Kidney capillary endothelial cell (primary cell): ENCODE measurements around the gene HNRNPF.
A peak's percentile ranks its signal among the peaks of the same experiment; 100 is the strongest.
"Not testable (repeated sequence)": the region's sequence is repeated elsewhere in the genome, so short reads cannot be mapped to it uniquely, and the experiment has no call there.

Experiments
- DNase-seq: peaks from one replicate; pipeline ENCODE4 v3.0.0-alpha.2; 2018; ENCODE audit warnings: low spot score

Gene HNRNPF

DNA sequence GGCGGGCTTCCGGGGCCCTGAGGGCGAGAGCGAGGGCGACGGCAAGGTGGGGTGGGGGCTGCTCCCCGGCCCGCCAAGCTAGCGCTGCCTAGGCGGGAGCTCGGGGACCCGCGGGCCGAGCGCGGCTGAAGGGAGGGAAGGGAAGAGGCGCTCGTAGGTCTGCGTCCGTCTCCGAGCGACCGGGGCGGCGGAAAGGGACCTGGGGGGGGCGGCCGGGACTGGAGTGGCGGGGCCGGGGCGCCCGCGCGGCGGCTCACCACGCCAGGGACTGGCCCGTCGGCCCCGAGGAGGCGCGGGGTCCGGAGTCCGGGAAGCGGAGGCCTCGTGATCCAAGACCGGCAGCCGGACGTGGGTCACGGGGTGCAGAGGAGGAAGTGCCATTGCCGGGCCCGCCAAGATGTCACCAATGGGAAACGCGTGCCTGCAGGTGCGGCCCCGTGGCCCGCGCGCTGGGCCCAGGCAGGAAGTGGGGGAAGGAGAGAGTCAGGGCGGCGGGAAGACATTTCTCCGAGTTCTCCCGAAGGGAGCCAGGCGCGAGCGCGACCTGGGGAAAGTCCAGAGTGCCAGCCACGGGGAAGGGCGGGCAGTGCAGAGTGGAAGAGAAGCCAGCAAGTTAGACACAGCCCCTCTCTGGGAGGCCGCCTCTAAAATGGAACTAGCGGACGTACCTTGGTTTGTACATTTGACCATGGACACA is 11.9 kb downstream of the HNRNPF start:
- peak; percentile 89 for DNase-seq

DNA sequence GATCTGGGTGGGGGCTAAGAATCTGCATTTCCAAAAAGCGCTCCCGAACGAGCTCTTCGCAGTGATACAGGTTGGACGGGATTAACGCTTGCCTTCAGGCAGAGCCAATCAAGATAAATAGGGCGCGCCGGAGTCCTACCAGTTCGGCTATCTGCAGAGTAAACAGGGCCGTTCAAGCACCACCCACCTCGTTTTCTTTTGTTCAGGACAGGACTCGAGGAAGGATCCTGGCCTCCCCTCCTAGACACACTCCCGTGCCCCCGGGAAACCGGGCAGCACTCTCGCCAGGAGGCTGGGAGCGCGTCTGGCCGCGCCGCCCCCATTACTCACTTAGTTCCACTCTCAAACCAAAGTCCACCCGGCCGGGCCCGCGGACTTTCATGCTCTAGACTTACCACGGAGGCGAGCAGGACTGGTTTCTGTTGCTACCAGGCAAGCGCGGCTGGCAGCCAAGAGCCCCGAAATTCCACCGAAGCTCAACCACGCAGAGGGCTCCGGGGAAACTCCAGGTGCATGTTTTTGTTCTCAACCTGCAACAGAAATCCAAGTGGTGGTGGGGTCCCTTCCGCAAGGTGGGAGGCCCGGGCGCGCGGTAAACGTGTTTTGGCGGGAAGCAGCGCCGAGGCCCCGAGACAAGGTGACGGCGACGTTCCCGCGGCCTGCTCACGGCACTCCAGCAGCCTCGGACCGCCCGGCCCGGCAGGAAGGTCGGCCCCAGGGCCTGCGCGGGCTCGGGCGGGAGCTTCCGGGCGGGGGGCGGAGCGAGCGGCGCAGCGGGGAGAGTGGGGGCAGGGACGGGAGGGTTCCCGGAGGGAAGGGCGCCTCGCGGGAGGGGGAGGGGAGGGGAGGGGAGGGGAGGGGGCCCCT is 12.7 kb downstream of the HNRNPF start:
- DNase-seq = peak; percentile 42

DNA sequence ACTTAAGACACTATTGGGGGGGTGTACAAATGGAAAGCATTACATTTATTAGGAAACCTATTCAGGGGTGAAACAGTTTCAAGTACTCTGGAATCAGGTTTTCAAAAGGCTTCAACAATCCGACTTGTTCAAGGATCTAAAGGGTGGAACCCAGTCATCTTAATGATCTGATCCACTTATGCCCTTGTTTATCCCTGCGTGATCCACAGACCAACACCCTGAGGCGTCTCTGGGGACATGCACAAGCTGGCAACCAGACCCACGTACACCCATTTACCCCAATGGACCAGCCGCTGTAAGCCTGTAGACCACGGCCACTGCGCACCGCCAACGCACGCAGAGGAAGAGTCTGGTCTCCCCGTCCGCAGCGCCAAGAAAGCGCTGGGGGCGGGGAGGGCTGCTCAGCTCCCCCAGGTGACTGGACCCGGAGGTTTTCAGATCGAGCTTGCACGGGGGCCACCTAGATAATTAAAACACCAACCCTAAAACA is 13.4 kb downstream of the HNRNPF start:
- DNase-seq = peak; percentile 29

DNA sequence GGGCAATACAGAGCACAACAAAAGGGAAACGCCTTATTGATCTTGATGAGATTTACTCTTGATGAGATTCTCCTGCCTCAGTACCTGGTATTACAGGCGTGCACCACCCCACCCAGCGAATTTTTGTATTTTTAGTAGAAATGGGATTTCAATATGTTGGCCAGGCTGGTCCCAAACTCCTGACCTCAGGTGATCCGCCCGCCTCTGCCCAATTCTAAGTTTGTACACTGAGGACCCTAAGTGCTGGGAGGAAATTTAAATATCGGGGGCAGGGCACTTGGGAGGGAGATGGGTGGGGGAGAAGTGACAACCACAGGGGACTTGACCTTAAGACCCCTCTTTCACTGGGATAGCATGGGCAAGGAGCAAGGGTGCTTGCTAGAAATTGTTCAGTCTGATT is 14.1 kb downstream of the HNRNPF start:
- no peak for DNase-seq

DNA sequence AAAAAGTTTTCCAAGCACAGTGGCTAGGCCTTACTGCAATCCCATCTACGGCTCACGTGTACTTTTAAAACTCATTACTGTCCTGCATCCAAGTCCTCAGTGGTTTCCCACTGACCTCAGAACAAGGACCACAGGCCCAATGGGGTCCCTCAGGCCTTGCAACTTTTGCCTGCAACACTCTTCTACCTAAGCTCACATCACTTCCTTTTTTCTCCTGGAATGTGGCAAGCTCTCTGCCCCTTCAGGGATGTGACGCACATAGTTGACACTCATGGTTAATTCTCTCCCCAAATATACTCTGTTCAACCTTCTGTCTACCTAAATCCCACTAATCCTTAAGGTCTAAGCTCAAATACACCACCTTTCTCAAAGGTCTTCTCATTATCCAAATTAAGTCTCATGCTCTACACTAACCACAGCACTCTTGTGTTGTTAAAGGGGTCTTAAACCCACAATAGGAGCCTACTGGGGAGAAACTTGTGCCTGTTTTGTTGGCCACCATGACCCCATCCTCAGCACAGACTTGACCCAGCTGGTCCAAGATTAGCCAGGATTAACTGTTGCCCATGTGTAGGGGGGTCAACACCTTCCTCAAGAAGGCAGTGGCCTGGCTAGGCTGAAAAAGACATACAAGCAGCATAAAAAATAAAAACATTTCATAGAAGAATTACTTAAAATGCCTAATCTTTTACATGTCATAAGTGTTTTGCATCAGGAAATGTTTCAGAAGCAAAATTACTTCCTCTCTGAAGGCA is 15.2 kb downstream of the HNRNPF start:
- no peak for DNase-seq

DNA sequence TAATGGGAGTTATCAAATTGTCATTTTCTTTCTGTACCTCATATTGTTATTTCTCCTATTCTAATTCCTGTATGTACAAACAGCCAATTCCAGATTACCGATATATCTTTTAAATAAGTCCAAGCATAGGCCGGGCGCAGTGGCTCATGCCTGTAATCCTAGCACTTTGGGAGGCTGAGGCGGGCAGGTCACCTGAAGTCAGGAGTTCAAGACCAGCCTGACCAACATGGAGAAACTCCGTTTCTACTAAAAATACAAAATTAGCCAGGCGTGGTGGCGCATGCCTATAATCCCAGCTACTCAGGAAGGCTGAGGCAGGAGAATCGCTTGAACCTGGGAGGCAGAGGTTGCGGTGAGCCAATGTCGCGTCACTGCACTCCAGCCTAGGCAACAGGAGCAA is 15.8 kb downstream of the HNRNPF start:
- not testable (repeated sequence) for DNase-seq

DNA sequence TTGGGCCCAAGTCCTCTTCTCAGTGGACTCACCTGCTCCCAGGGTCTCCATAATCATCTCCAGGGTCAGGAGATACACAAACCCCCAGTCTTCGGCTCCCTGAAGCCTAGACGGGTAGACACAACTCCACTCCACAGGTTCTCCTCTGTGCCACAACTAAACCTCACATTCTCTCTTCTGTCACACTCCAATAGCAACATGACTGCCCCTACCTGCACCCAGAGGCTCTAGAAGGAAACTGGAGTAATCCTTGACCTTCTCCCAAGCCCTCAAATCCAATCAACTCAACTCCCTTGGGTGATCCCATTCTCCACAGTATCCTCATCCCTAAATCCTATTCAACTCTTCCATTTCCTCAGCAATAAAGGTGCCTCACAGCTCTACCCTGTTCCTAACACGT is 16.2 kb downstream of the HNRNPF start:
- no peak for DNase-seq

DNA sequence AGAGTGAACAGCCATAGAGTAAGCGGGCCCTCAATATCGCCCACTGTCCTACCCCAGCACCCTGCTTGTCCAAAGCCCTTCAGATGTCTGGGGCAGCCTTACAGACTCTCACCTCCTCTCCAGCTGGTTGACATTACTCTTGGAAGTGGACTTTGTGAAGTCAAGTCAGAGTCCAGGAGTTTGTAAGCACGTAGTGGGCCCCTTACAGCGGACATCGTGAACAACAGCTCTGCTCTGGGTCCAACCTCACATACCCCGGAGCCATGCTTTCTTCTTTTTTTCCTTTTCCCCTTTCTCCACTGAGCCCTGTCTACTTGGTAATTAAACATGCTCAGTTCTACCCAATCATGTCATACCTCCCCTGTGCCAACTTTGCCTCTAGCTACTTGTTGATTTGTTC is 17.5 kb downstream of the HNRNPF start:
- no peak for DNase-seq

DNA sequence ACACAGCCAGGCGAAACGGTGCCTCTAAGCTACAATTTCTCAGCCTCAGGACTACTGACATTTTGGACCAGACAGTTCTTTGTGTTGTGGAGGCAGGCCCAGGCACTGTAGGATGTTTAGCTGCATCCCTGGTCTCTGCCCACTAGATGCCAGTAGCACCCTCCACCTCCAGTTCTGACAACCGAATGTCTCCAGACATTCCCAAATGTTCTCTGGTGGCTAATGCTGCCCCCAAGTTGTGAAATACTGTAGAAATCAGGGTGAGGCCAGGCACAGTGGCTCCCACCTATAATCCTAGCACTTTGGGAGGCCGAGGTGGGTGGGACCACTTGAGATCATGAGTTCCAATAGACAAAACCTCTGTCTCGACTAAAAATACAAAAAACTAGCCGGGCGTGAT is 18.2 kb downstream of the HNRNPF start:
- DNase-seq = peak; percentile 46

DNA sequence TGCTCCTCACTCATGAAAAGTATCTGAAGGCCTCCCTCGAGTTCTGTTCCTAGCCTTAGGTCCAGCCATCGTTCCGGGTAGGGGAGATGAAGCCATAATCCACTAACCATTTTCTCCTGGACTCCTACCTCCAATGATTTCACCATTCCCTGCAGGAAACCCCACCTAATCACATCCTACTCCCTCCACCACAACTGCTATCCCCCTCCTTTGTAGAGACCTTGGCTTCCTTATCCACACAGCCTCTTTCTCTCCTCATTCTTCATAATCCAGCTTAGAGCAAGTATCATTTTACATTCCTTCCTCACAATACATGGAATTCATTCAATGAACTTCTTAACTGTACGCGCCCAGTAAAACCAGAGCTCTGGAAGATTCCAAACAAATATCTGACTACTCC is 18.7 kb downstream of the HNRNPF start:
- DNase-seq = no peak

DNA sequence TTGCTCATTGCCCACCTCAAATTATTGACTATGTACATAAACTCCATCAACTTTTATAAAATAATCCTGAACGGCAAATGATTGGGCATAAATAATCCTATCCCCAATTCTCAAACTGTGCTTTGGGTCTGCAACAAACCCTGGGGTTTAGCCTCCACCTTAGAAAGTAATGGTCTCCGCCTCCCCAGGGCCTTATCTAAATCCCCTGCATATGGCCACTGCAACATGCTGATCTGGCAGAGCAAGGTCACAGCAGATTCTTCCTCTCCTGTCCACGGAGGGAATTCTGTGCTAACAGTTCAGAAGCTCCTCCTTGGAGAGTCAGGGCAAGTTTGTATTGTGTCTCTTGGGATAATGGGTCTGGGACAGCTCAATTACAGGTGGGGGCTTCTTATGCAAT is 19.1 kb downstream of the HNRNPF start:
- no peak for DNase-seq

DNA sequence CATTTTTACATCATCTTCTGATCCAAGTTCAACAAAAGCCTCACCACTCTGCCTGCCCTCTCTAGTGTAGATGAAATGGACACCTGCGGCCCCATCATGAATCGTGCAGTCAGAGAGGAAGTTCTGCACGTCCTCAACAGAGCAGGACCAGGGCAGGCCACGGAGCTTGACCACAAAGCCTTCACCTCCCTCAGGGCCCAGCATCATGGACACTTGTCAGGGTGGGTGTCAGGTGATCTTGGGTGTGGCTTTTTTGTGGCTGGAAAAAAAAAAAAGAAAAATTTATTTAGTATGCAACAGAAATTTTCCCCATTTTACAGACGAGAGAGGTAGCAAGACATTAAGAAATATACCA is 21.3 kb downstream of the HNRNPF start:
- no peak for DNase-seq

DNA sequence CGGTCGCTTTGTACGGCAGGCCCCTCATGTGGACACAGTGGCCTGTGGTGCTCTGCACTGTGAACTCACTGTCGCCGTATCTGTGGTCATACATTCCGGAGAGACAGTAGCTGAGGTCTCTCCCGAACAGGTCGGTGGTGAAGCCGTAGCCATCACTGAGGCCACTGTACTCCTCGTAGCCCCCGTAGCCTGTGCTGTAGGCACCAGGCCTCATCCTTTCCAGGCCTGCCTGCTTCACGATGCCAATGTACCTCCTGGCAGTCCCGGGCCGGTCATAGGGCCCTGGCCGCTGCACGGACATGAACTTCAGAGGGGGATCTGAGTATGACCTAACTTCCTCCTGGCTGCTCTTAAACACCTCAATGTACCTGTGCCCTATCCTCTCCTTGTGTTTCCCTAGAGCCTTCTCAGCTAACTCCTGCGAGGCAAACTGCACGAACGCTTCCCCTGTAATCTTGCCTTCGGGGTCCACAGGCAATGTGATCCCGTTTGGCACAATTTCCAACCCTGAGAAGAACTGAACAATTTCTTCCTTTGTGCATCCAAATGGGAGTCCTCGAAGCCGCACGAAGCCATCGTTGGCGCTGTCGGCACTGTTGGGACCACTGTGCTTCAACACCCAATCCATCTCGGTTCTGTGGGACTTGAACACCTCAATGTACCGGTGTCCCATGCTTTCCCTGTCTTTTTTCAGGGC is 21.9 kb downstream of the HNRNPF start:
- no peak for DNase-seq

DNA sequence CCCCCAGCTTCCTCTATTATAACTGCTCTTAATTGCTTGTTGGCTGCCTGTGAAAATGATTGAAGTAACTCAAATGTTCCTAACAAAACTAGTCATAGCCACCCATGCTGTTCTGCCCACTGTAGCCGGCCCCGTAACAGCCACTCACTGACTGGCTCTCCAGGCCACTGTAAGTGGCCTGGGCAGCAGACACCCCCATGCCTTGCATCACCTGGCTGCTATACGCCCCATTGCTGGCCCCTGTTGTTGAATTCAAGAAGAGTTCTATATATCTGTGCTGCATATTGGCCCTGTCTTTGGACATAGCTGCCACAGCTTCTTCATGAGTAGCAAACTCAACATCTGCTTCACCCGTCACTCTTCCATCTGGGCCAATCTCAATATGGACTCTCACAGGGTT is 22.4 kb downstream of the HNRNPF start:
- no peak for DNase-seq

DNA sequence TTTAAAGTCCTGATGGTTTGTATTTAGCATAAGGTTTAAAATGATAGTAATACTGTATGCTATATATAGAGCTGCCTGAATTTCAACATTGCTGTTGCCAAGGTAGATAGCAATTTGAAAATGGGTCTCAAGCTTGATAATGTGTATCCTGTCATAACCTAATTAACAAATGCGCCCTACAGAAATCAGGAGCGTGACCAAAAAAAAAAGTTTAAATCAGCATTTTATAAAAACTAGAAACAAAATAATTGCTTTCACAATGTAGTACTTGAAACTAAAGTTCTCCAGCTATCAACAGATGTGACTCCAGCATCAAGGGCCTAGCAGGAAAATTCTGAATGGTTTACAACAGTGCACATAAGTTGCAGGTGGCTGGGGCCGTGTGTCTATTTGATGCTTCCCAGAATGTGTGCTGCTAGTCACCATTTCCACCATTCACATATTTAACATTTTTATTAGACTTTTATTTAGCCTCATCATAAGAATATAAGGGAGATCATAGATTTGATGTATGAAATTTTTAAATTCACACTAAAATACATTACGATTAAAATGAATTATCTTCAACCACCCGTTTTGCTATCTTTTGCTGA is 23.5 kb downstream of the HNRNPF start:
- DNase-seq = no peak

DNA sequence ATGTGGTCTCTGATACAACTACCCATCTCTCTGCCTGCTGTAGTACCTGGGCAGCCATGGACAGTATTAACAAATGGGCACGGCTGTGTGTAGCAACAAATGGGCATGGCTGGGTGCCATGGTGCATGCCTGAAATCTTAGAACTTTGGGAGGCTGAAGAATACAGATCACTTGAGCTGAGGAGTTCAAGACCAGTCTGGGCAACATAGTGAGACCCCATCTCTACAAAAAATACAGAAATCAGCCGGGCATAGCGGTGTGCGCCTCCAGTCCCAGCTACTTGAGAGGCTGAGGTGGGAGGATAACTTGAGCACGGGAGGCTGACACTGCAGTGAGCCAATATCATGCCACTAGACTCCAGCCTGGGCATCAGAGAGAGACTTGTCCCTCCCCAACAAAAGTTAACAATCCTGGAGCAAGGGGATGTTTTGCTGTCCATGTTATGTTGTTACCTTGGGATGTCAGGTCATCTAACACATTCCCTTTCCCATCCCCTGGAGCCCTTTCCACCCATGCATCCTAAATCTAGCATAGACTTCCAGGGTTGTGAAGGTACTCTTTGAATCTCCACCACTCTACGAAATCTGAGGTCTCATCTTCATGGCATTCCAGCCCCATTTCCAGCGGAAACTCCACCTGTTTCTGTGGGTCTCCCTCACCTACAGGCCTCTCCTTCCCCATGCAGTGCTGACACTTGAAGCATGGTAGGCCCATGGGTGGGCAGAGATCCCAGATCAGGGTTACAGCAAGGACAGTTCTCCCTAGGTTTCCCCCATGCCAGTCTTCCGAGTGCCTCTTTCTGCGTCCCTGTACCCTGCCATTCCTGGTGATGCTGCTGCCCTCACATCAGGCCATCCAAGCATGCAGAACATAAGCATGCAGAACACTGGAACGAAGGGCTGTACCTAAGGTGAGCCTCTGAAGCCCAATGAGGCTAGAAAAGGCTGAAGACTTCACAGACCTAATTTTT is 24.4 kb downstream of the HNRNPF start:
- no peak for DNase-seq

DNA sequence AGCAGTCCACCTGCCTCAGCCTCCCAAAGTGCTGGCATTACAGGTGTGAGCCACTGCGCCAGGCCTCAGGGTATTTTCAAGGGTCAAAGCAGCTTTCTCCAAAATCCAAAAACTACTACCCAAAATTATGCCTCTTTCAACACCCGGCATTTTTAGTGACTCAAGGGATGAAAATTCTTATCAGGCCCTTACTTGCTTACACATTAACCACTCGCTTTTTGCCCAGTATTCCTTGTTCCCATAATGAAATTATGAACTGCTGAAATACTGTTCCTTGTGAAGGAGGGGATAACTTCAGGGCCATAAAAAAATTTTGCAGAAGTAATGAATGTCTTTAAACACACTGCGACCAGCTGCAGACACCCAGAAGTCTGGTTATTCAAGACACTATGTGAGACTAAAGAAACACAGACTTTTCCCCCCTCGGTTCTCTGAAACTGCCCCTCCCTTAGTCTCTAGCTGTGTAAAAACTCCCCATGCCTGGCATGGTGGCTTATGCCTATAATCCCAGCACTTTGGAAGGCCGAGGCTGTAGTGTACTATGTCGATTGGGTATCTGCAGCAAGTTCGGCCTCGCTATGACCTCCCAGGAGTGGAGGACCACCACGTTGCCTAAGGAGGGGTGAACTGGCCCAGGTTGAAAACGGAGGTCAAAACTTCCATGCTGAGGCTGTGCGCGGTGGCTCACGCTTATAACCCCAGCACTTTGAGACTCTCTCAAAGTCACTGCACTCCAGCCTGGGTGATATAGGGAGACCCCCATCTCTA is 25.6 kb downstream of the HNRNPF start:
- no peak for DNase-seq

DNA sequence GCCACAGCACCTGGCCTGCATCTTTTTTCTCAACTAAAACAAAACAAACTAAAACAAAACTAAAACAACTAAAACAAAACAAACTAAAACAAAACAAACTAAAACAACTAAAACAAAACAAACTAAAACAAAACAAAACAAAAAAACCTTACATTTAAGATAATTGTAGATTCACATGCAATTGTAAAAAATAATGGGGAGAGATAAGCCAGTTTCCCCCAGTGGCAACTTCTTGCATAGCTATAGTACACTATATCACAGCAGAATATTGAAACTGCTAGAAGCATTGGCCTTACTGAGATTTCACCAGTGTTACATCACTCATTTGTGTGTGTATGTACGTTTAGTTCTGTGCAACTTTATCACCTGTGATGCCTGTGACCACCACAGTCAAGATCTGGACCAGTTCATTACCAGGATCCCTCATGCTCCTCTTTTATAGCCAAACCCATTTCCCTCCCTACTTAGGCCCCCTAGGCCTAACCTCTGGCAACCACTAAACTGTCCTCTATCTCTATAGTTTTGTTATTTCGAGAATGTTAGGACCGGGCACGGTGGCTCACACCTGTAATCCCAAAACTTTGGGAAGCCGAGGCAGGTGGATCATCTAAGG is 28.3 kb downstream of the HNRNPF start:
- DNase-seq = no peak

DNA sequence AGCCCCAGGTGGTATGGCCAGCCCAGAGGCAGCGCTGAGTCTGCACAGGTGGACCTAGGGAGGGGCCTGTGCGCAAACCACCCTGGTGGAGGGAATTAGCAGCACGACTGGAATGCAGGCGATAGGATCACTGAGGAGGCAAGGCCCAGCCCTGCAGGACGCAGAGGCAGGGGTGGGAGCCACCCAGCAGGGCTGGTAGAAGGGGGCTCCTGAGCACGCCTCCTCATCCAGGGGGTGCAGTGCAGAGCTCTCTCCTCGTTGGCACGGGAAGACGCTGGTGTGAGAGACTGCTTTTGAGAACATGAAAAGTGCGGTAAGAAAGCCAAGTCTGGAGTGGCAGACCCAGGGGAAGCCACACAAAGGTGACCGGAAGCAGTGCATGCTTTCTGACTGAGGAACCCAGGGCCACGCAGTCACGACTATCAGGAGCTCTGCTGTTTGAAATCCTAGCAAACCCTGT is 31.5 kb downstream of the HNRNPF start:
- DNase-seq = no peak
